ENCODE data around the gene GPANK1.
A peak's percentile ranks its signal among the peaks of the same experiment; 100 is the strongest.

The GPANK1 gene

GRCh38 chr6:31690231-31691077, 25.7 kb upstream of the GPANK1 start:
- DNase-seq = peak; percentile 82

- DNase-seq = no peak
These were observed 24.7 kb upstream of the GPANK1 start for GRCh38 chr6:31689249-31690110.

DNA sequence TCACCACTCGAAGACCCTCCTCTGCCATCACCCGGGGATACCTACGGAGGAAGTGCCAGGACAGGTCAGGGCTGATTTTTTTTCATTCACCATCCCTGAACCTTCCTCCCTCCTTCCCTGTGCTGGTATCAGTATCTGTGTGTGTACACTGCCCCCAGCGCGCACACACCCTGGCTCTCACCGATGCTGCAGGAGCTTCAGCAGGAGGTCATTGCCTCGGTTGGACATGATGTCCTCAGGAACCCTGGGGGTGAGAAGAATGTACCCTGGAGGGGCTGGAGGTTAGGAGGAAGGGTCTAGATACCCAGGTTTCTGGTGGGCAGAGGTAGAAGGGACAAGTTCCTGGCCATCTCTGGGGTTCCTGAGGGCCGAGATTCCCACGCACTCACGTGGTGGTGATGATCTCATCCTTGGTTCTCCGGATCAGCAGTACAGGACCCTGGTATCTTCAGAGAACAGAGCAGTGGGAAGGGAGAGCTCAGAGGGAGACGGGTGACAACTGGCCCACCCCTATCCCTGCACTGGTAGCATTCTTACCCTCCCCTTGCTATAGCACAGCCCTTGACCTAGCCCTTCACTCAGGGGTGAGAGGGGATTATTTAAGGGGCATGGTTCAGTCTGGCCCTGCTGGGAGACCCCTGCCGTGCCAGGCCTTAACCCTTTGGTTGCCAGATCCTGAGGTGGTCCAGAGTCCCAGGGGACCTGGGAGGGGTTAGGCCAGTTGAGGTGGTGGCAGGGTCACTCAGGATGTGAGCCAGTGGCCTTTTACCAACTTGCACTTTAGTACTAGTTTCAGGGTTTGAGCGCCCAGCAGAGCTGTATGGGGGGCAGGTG, 23.3 kb upstream of the GPANK1 start:
- DNase-seq = no peak

- no peak for DNase-seq
These were observed 22.5 kb upstream of the GPANK1 start for GRCh38 chr6:31687321-31687720.

DNA sequence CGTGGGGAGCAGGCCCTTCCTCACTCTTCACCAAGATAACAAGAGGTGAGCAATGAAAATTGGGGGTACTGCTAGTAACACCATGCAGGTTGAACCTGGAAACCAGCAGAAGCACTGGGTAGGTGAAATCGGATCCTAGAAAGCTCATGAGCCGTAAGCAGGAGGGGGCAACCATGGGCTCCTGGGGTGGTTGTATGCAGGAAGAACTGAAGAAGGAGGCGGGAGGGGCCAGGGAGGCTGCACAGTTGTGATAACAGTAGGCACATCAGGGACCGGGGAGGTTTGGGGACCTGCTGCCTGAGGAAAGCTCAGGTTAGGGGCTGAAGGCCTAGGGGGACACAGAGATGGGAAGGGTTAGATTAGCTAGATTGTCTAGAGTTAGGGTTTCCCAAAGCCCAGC, 21.7 kb upstream of the GPANK1 start:
- no peak for DNase-seq

GRCh38 chr6:31683591-31683990, 18.8 kb upstream of the GPANK1 start:
- DNase-seq = no peak

DNA sequence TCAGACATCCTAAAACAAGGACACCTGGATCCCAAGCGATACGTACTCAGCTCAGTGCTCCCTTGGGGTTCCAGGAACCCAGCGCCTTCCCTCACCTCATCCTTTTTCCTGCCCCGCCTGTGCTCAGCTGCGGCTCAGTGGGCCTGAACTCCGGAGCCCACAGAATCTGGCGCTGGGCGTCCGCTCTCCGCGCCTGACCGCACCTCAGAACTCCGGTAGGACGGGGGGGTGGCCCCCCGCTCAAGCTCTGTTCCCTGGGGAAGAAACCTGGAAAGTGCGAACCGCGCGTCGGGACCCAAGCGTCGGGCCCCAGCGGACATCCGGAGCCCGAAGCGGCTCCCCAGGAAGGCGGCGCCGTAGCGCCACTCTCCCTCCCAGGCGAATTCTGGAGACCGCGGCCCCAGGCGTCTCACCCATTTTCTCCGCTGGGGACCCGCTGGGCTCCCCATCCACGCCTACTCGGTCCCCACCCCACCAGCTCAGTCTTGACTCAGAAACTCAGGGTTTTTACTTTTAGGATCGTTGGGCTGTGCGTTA, 16.4 kb upstream of the GPANK1 start:
- DNase-seq = peak; percentile 56

- peak; percentile 76 for DNase-seq
These were observed 15.7 kb upstream of the GPANK1 start, which contains the start of gene LY6G5C for GRCh38 chr6:31680226-31681134. TSS of gene LY6G5C (minus strand) at chr6:31681067. CDS start at chr6:31680373, 694 bp downstream.

DNA sequence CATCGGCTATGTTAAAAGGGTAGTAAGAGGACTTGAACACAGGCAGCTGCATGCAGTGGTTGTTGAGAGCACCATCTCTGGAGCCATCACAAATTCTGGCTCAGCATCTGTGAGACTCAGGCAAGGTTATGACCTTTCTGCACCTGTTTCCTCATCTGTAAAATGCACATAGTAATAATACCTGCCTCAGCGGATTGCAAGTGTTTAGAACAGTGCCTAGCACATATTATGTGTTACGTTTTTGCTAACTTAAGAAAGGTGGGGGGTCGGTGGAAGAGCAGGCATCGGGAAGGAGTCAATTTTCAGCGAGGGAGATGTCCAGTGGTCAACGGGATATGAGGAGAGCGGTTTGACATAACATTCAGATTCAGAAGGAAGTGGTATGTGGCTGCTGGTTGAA, 13.2 kb upstream of the GPANK1 start:
- no peak for DNase-seq

GRCh38 chr6:31676904-31677303, 12.1 kb upstream of the GPANK1 start:
- DNase-seq = no peak

DNA sequence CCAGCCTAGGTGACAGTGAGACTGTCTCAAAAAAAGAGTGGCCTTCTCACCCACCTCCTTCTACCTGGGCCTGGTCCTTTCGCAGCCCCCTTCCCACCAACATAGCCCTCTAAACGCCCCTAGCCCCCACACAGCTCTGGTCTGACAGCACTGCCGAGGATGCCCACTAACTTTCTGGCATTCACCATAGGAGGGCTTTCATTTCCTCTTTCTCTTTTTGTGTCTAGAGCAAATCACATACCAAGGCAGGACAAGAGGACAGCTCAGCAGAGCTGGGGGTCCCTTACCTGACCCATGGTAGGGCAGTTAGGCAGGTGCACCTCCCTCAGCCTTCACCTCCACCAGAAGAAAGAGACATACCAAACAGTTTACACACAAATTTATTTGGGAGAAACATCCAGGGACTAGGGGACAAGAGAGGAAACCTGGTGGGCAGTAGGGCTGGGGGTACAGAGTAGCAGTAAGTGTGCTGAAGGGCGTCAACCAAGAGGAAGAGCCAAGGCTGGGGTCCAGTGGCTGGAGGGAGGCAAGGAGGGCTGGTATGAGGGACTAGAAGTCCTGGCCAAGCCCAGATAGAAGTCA, 11.6 kb upstream of the GPANK1 start:
- DNase-seq = no peak

- DNase-seq = no peak
These were observed 4.9 kb upstream of the GPANK1 start, which contains the start of gene LY6G5B for GRCh38 chr6:31669676-31670075. TSS of gene LY6G5B (plus strand) at chr6:31669976. CDS start at chr6:31670951, 975 bp downstream.

- DNase-seq = no peak
These were observed 1.7 kb upstream of the GPANK1 start for GRCh38 chr6:31666337-31666965.

GRCh38 chr6:31665501-31666336, 922 bp upstream of the GPANK1 start, which contains the start of gene CSNK2B:
TSS of gene CSNK2B (plus strand) at chr6:31666080. CDS start at chr6:31666832, 752 bp downstream.
- peak; percentile 94 for DNase-seq

DNA sequence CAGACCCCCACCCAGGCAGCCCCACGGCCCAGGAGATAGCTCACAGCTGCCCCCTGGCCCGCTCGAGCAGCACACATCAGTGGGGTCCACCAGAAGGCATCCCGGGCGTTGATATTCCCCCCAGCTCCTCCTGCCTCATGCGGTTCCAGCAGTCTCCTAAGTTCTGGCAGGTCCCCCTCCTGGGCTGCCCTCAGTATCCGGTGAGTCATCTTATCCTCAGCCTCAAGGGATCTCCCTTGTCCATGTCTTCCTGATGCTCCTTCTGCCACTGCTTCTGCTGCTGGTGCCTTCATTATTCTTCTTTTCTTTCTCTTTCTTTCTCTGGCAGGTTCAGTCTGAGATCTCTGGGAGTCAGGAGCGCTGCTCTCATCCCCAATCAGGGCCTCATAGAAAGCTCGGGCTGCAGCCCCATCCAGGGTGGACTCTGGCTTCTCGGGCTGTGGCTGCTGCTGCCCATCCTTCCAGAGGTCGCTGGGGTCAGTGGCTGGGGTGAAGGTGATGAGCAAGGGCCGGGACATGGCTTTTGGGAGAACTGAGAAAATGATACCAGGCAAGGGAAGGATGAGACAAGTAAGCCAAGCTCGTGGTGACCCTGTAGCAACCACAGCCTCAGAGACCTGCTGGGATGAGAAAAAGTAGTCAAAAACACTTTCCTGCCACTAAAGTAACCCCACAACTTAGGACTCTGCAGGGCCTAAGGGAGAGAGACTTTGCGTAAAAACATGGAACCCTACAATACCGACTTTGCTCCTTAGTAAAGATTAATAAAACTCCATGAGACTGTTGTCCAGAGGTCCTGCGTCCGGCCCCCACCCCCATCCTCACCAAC, 622 bp downstream of the GPANK1 start:
- no peak for DNase-seq

DNA sequence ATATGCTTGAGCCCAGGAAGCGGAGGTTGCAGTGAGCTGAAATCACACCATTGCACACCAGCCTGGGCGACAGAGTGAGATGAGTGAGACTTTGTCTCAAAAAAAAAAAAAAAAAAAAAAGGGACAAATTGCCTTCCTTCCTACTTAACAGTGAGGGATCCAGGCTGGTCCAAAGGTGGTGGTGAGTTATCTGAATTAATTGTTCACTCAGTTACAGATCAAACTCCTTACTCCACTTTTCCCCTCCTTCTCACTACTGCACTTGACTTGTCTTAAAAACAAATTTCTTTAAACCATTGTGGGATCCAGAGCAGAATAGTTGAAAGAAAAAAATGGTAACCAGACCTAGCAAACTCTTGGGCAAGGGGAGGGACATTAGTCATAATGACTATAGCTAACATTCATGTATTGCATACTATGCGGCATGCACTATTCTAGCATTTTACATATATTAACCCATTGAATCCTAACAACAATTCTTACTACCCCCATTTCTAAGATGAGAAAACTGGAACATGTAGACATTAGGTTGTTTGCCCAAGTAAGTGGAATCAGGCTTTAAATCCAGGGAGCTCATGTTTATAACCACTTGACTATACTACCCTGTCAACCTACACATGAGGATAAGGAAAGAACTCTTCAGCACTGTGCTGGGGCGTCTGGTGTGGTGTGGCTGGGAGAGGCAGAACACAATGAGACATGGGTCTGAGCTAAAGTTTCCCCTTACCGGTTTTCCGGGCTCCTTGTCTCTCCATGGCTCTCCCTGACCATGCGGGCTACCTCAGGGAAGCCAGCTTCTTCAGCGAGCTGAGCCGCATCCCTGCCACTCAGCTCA, 1.5 kb downstream of the GPANK1 start:
- no peak for DNase-seq

DNA sequence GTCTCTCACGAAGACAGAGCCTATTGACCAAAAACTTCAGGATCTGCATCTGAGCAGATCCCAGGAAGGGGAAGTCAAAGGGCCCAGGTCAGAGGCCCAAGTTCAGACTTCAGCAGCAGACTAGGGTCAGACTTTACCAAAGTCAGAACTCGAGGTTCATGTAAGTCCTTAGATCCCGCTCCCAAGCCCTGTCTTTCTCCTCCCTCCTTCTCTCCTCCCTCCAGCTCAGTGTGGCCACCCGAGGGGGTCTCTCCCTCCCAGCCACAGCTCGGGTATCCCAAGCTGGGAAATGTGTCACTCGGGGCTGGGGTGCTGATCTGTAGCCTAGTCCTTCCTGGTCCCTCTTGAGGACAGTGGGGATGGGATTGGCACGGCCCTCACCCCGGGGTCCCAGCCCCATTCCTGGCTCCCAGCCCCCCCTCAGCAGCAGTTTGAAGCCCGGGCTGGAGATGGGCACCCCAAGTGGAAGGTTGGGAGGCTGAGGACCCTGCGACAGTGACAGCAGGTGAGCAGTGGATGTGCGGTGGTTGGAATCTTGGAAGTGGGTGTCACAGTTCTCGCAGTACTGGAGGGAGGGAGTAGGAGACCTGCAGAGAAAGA, 2.6 kb downstream of the GPANK1 start:
- no peak for DNase-seq

Data from kidney glomerular epithelial cell (primary cell).